HL-60/S4 (cell line): ENCODE measurements around the gene UBE2G2.

Experiments used
- in situ Hi-C: fragments of 300-500 bp; cut with MboI; formaldehyde crosslinking; loops from 2 replicates; pipeline ENCODE4 v1.14.3; 2022; ENCODE audit warnings: low sequenced_read_pairs

Gene UBE2G2

GRCh38 chr21:44816761-44817505 lies 15.3 kb upstream of the UBE2G2 start:
- in situ Hi-C loops: no loop called here

- in situ Hi-C loops: no loop called here
Observed at GRCh38 chr21:44815852-44816628, 14.4 kb upstream of the UBE2G2 start.

DNA sequence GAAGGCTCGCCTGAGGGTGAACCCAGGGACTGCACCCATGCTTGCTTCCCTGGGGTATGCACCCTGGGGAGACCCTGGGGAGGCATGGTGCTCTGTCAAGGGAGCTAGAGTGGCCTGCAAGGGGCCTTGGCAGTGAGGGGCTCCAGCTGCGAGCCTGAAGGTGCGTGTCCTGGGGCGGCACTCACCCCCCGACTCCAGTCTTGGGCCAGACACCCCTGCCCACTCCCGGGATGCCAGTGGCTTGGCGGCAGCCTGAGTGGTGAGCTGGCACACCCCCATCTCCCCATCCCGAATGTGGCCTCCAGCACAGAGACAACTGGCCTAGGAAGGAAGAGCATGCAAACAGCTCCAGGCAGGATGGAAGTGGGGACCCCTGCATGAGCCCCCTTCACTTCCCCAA lies 13.6 kb upstream of the UBE2G2 start:
- in situ Hi-C loops: no loop called here

DNA sequence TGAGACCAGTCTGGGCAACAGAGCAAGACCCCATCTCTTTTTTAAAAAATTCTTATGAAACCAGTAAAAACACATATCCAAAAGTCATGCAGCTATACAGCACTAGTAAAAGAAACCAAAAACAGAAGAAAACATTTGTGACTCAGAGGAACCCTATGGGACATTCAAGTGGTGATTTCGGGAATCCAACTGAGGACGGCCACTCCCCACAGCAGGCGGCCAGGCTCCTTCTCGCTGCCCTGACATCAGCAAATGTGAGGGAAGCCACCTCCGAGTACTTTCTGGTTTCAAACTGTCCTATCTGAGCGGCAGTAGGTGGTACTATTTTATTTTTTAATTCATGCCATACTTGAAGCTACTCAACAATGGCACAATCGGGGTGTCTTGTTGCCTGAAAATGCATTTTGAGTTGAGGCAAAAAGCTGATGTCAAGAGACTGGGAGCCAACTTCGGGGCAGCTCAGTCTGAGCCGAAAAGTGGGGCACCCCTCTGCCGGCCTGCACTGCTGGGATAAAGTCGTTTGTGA lies 12.9 kb upstream of the UBE2G2 start:
- in situ Hi-C loops: no loop called here

GRCh38 chr21:44813727-44814126 lies 12.1 kb upstream of the UBE2G2 start:
- in situ Hi-C loops: no loop called here

- in situ Hi-C loops: no loop called here
Observed at GRCh38 chr21:44813149-44813548, 11.5 kb upstream of the UBE2G2 start.

DNA sequence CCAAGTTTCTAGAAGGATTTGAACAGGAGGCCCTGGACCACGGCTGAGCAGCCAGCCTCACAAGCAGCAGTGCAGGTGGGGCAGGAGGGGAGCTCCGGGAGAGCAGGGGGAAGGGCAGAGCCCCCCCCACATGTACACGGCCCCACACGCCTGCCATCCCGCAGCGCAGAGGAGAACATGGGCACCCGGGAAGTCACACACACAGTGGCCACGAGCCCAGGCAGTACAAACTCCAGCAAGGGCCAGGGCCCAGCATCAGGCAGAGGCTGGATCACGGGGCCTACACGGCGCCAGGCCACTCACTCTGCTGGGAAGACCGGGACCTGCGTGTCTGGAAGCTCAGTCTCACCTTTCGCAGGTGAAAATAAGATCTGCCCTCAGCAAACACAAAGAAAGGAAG lies 11.0 kb upstream of the UBE2G2 start:
- in situ Hi-C loops: no loop called here

DNA sequence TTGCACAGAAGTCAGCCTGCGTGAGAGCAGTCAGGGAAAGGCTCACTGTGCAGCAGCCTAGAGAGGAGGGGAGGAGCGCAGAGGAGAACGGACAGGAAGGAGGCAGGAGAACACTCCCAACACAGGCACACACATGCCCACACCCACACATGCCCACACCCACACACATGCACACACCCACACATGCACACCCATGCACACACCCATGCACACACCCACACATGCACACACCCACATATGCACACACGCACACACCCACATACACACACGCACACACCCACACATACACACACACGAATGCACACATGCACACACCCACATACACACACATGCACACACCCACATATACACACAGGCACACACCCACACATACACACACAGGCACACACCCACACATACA lies 9.2 kb upstream of the UBE2G2 start:
- in situ Hi-C loops: no loop called here

DNA sequence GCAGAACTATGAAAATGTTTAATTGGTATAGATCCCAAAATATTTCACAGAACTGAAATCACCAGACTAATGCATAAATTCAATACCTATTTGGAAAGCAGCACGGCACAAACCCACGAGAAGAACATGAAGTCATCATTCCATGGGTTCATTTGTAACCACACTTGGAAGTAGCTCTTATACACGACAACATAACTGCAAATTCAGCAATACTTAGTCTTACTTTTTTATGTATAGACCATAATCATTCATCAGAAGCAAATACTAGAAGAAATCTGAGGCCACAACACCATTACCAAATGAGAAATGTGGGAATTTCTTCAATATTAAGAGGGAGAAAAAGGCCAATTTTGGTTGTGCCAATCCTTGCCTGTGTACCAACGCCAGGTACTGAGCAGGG lies 4.2 kb upstream of the UBE2G2 start:
- in situ Hi-C loops: no loop called here

DNA sequence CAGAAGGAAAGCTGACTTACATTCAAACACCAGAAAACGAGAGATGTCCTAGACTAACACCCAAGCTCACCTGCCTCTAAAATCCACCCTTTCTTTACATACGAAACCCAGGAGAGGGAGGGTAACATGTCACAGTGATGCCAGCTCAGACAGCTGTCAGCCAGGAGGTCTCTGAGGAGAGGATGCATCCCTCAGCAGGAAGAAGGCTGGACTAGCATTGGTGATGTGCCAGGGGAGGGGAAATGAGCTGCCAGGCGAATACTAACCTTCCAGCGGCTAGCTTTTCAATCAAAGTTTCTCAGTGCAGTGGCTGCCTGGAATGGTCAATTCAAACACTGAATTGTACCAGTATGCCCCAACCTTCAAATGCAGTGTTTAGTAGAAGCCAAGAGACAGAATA lies 3.6 kb upstream of the UBE2G2 start:
- in situ Hi-C loops: no loop called here

- in situ Hi-C loops: no loop called here
Observed at GRCh38 chr21:44804762-44805161, 3.1 kb upstream of the UBE2G2 start.

- in situ Hi-C loops: no loop called here
Observed at GRCh38 chr21:44803651-44804050, 2.0 kb upstream of the UBE2G2 start.

- in situ Hi-C loops: no loop called here
Observed at GRCh38 chr21:44802396-44803153, 955 bp upstream of the UBE2G2 start.

DNA sequence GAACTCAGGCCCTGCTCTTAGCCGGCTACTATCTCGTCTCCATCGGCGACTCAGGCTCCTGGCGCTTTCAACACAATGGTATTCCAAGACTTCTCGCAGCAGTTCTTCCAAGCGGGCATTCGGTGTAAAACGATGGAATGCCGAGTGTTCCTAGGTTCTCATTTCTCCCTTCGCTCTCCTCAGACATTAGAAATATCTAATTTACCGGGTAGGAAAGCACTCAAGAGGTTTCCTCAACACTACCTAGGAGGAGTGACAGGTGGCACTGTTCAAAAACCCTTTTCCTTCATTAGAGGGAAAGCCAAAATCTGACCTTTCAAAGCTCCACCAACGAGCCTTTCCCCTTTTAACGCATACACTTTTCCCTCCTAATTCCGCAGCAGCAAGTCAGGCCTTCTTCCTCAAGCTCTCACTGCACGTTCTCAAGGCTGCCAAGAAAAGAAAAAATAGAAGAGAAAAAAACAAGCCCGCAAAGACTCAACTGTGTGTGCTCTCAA lies 601 bp downstream of the UBE2G2 start:
- in situ Hi-C loops: no loop called here

GRCh38 chr21:44800103-44800502 lies 1.5 kb downstream of the UBE2G2 start:
- in situ Hi-C loops: no loop called here

- in situ Hi-C loops: loop anchor here (10.0 kb wide), 1 partner anchor 135 kb away; no protein-coding TSS in a partner anchor
Observed at GRCh38 chr21:44799646-44800045, 2.0 kb downstream of the UBE2G2 start.

GRCh38 chr21:44797775-44798174 lies 3.8 kb downstream of the UBE2G2 start:
- in situ Hi-C loops: loop anchor here (10.0 kb wide), 1 partner anchor 137 kb away; no protein-coding TSS in a partner anchor

DNA sequence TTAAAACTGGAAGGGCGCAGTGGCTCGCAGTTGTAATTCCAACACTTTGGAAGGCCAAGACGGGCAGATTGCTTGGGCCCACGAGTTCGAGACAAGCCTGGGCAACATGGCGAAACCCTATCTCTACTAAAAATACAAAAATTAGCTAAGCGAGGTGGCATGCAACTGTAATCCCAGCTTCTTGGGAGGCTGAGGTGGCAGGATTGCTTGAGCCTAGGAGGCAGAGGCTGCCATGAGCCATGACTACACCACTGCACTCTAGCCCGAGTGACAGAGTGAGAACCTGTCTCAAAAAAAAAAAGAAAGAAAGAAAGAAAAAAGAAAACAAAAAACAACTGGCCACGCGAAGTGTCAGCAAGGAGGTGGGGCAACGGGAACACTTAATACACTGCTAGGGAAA lies 6.3 kb downstream of the UBE2G2 start:
- in situ Hi-C loops: loop anchor here (10.0 kb wide), 1 partner anchor 139 kb away; no protein-coding TSS in a partner anchor

GRCh38 chr21:44793592-44794374 lies 7.8 kb downstream of the UBE2G2 start:
- in situ Hi-C loops: loop anchor here (10.0 kb wide), 1 partner anchor 141 kb away; no protein-coding TSS in a partner anchor
